GM19452 (cell line): ENCODE data around the gene EFCAB6.

Experiments used
- ATAC-seq: cut with Tn5 transposase; IDR thresholded peaks from one replicate; pipeline ENCODE4 v1.9.1; 2021; ENCODE audit not compliant: unreplicated experiment

EFCAB6 gene

GRCh38 chr22:43847376-43848289 lies 35.5 kb upstream of the EFCAB6 start:
- ATAC-seq: no peak

- ATAC-seq: no peak
These were observed 34.9 kb upstream of the EFCAB6 start for GRCh38 chr22:43846966-43847365.

- no peak for ATAC-seq
These were observed 33.9 kb upstream of the EFCAB6 start for GRCh38 chr22:43845981-43846380.

GRCh38 chr22:43844560-43845545 lies 32.7 kb upstream of the EFCAB6 start:
- no peak for ATAC-seq

GRCh38 chr22:43843783-43844530 lies 31.9 kb upstream of the EFCAB6 start:
- no peak for ATAC-seq

GRCh38 chr22:43841742-43842141 lies 29.6 kb upstream of the EFCAB6 start:
- no peak for ATAC-seq

- ATAC-seq: no peak
These were observed 28.7 kb upstream of the EFCAB6 start for GRCh38 chr22:43840851-43841250.

GRCh38 chr22:43840431-43840830 lies 28.3 kb upstream of the EFCAB6 start:
- no peak for ATAC-seq

GRCh38 chr22:43839781-43840180 lies 27.7 kb upstream of the EFCAB6 start:
- no peak for ATAC-seq

GRCh38 chr22:43838571-43839307 lies 26.6 kb upstream of the EFCAB6 start:
- ATAC-seq: no peak

GRCh38 chr22:43838161-43838560 lies 26.1 kb upstream of the EFCAB6 start:
- no peak for ATAC-seq

- ATAC-seq: no peak
These were observed 25.6 kb upstream of the EFCAB6 start for GRCh38 chr22:43837666-43838065.

- ATAC-seq: no peak
These were observed 23.6 kb upstream of the EFCAB6 start for GRCh38 chr22:43835736-43836135.

GRCh38 chr22:43835166-43835565 lies 23.1 kb upstream of the EFCAB6 start:
- no peak for ATAC-seq

- ATAC-seq: no peak
These were observed 21.5 kb upstream of the EFCAB6 start for GRCh38 chr22:43833286-43834240.

GRCh38 chr22:43832393-43833265 lies 20.5 kb upstream of the EFCAB6 start:
- ATAC-seq: no peak

GRCh38 chr22:43831561-43832392 lies 19.7 kb upstream of the EFCAB6 start:
- no peak for ATAC-seq
